H1 (cell line): ENCODE data around the gene GPA33.

Experiments used
- CTCF ChIP-seq, 3 experiments: IDR thresholded peaks; 1 replicate in 2 of 3; 2 replicates in 1 of 3; pipeline versions ENCODE4 v1.5.1 to v1.6.1; 2011; ENCODE audit warnings: low read length in 3 of 3, mild to moderate bottlenecking in 3 of 3, inconsistent platforms in 2 of 3, low read depth in 1 of 3, moderate library complexity in 1 of 3; ENCODE audit not compliant: insufficient read depth in 1 of 3; ENCODE audit errors: control extremely low read depth in 1 of 3
- EZH2 ChIP-seq: fragments of 200-600 bp; sonication (generic); IDR thresholded peaks from 2 replicates; pipeline ENCODE4 v1.7.1; 2012; ENCODE audit warnings: low read depth, mild to moderate bottlenecking, moderate library complexity, low read length, inconsistent platforms; ENCODE audit not compliant: severe bottlenecking
- FOSL1 ChIP-seq: IDR thresholded peaks from 2 replicates; pipeline ENCODE4 v1.6.1; 2011; ENCODE audit warnings: mild to moderate bottlenecking, low read depth, low read length, moderate library complexity; ENCODE audit not compliant: insufficient read depth
- GTF2F1 ChIP-seq: IDR thresholded peaks from 2 replicates; pipeline ENCODE4 v1.6.1; 2012; ENCODE audit warnings: low read depth, low read length, improper control_type of control experiment, borderline replicate concordance
- HDAC2 ChIP-seq, 2 experiments: fragments of 300-600 bp in 1 of 2; sonication (generic) in 1 of 2; IDR thresholded peaks; 2 replicates each; pipeline ENCODE4 v1.6.1; 2011 to 2012; ENCODE audit warnings: low read depth in 2 of 2, low read length in 2 of 2, mild to moderate bottlenecking in 2 of 2, moderate library complexity in 2 of 2, borderline replicate concordance in 1 of 2, inconsistent platforms in 1 of 2
- JUND ChIP-seq: IDR thresholded peaks from 2 replicates; pipeline ENCODE4 v1.6.1; 2011; ENCODE audit warnings: mild to moderate bottlenecking, improper control_type of control experiment, low read length
- POLR2A ChIP-seq, 2 experiments: IDR thresholded peaks; 1 replicate in 1 of 2; 2 replicates in 1 of 2; pipeline ENCODE4 v1.6.1; 2011; ENCODE audit warnings: low read depth in 2 of 2, low read length in 2 of 2, mild to moderate bottlenecking in 2 of 2; ENCODE audit errors: control extremely low read depth in 1 of 2
- POLR2AphosphoS5 ChIP-seq: IDR thresholded peaks from 2 replicates; pipeline ENCODE4 v1.6.1; 2011; ENCODE audit warnings: low read depth, low read length
- TAF1 ChIP-seq: IDR thresholded peaks from 2 replicates; pipeline ENCODE4 v1.6.1; 2011; ENCODE audit warnings: mild to moderate bottlenecking, low read depth, low read length
- USF2 ChIP-seq: IDR thresholded peaks from 2 replicates; pipeline ENCODE4 v1.6.1; 2011; ENCODE audit warnings: low read length, improper control_type of control experiment
- ZNF274 ChIP-seq: IDR thresholded peaks from 2 replicates; pipeline ENCODE4 v1.7.0; 2012; ENCODE audit warnings: low read length, borderline replicate concordance; ENCODE audit errors: extremely low read depth

GRCh38 chr1:167083871-167084270 is 6.3 kb downstream of the GPA33 start:
- no peak for TF ChIP-seq HDAC2 (IDR thresholded peaks at IDR 0.05; ENCODE audit: borderline replicate concordance in 1 of 2, low read depth in 2 of 2, low read length in 2 of 2)
- no peak for TF ChIP-seq TAF1
- no peak for TF ChIP-seq EZH2
- TF ChIP-seq POLR2AphosphoS5: no peak
- no peak for TF ChIP-seq GTF2F1
- TF ChIP-seq CTCF (IDR thresholded peaks at IDR 0.05; ENCODE audit: control extremely low read depth in 1 of 3, insufficient read depth in 1 of 3, low read depth in 1 of 3, low read length in 3 of 3): no peak
- no peak for TF ChIP-seq USF2
- no peak for TF ChIP-seq ZNF274
- no peak for TF ChIP-seq POLR2A (IDR thresholded peaks at IDR 0.05; ENCODE audit: control extremely low read depth in 1 of 2, low read depth in 2 of 2, low read length in 2 of 2)
- TF ChIP-seq JUND: no peak
- no peak for TF ChIP-seq FOSL1
